Rectal smooth muscle tissue (tissue), 1 donor: Measurements from ENCODE around the gene TRPM2.

Experiments
- H3K27ac ChIP-seq: one replicate; pipeline ENCODE4 v1.7.0; 2013; ENCODE audit warnings: low read depth, low read length, inconsistent platforms
- H3K27me3 ChIP-seq: one replicate; pipeline ENCODE4 v1.7.0; 2013; ENCODE audit warnings: low read length; ENCODE audit not compliant: control insufficient read depth, insufficient read depth
- H3K36me3 ChIP-seq: one replicate; pipeline ENCODE4 v1.7.0; 2013; ENCODE audit warnings: low read length; ENCODE audit not compliant: control insufficient read depth, insufficient read depth
- H3K4me1 ChIP-seq: one replicate; pipeline ENCODE4 v1.7.0; 2013; ENCODE audit warnings: low read length; ENCODE audit not compliant: control insufficient read depth, insufficient read depth
- H3K4me3 ChIP-seq: one replicate; pipeline ENCODE4 v1.7.0; 2013; ENCODE audit warnings: low read length
- H3K9ac ChIP-seq: one replicate; pipeline ENCODE4 v1.7.0; 2013; ENCODE audit warnings: low read length

The TRPM2 gene

GRCh38 chr21:44324854-44325107 lies 28.6 kb upstream of the TRPM2 start:
- Histone ChIP-seq H3K27me3 (no peaks in the 10 kb centered on the region), H3K4me1 (no peaks in the 10 kb centered on the region), H3K4me3 (no peak overlapping the region), H3K36me3 (peaks cover 12% of the 10 kb centered on the region), H3K27ac (no peak overlapping the region), H3K9ac (no peak overlapping the region)

GRCh38 chr21:44325386-44326271 lies 27.8 kb upstream of the TRPM2 start:
- no peak overlapping the region for H3K9ac ChIP-seq
- H3K27me3 ChIP-seq = no peaks in the 10 kb centered on the region
- no peak overlapping the region for H3K4me3 ChIP-seq
- peaks cover 12% of the 10 kb centered on the region for H3K36me3 ChIP-seq
- H3K4me1 ChIP-seq = no peaks in the 10 kb centered on the region
- no peak overlapping the region for H3K27ac ChIP-seq

- no peak overlapping the region for H3K27ac ChIP-seq
- peaks cover 14% of the 10 kb centered on the region for H3K36me3 ChIP-seq
- no peaks in the 10 kb centered on the region for H3K27me3 ChIP-seq
- H3K4me1 ChIP-seq = no peaks in the 10 kb centered on the region
- H3K9ac ChIP-seq = no peak overlapping the region
- no peak overlapping the region for H3K4me3 ChIP-seq
These were observed 27.2 kb upstream of the TRPM2 start for GRCh38 chr21:44326272-44326647.

GRCh38 chr21:44326716-44327602 lies 26.5 kb upstream of the TRPM2 start:
- Histone ChIP-seq H3K27ac (no peak overlapping the region), H3K4me3 (no peak overlapping the region), H3K27me3 (no peaks in the 10 kb centered on the region), H3K36me3 (peaks cover 16% of the 10 kb centered on the region), H3K9ac (no peak overlapping the region), H3K4me1 (no peaks in the 10 kb centered on the region)

GRCh38 chr21:44327603-44327974 lies 25.8 kb upstream of the TRPM2 start:
- Histone ChIP-seq H3K9ac (no peak overlapping the region), H3K27me3 (no peaks in the 10 kb centered on the region), H3K4me3 (no peak overlapping the region), H3K4me1 (no peaks in the 10 kb centered on the region), H3K27ac (no peak overlapping the region), H3K36me3 (peaks cover 15% of the 10 kb centered on the region)

GRCh38 chr21:44328242-44328895 lies 25.1 kb upstream of the TRPM2 start:
- Histone ChIP-seq H3K9ac (no peak overlapping the region), H3K4me1 (no peaks in the 10 kb centered on the region), H3K27ac (no peak overlapping the region), H3K4me3 (no peak overlapping the region), H3K36me3 (peaks cover 16% of the 10 kb centered on the region), H3K27me3 (no peaks in the 10 kb centered on the region)

- H3K27me3 ChIP-seq = no peaks in the 10 kb centered on the region
- H3K36me3 ChIP-seq = peaks cover 16% of the 10 kb centered on the region
- H3K9ac ChIP-seq = no peak overlapping the region
- no peak overlapping the region for H3K27ac ChIP-seq
- H3K4me1 ChIP-seq = no peaks in the 10 kb centered on the region
- no peak overlapping the region for H3K4me3 ChIP-seq
These were observed 24.1 kb upstream of the TRPM2 start for GRCh38 chr21:44329086-44329889.

GRCh38 chr21:44329971-44330681 lies 23.3 kb upstream of the TRPM2 start:
- Histone ChIP-seq H3K27me3 (no peaks in the 10 kb centered on the region), H3K27ac (no peak overlapping the region), H3K36me3 (peaks cover 15% of the 10 kb centered on the region), H3K4me3 (no peak overlapping the region), H3K9ac (no peak overlapping the region), H3K4me1 (no peaks in the 10 kb centered on the region)

GRCh38 chr21:44330698-44331097 lies 22.7 kb upstream of the TRPM2 start:
- no peak overlapping the region for H3K27ac ChIP-seq
- no peak overlapping the region for H3K4me3 ChIP-seq
- H3K27me3 ChIP-seq = no peaks in the 10 kb centered on the region
- no peak overlapping the region for H3K9ac ChIP-seq
- peaks cover 15% of the 10 kb centered on the region for H3K36me3 ChIP-seq
- H3K4me1 ChIP-seq = no peaks in the 10 kb centered on the region

- H3K27me3 ChIP-seq = no peaks in the 10 kb centered on the region
These were observed 22.2 kb upstream of the TRPM2 start for GRCh38 chr21:44331209-44331608.

GRCh38 chr21:44331650-44332307 lies 21.6 kb upstream of the TRPM2 start:
- Histone ChIP-seq H3K36me3 (peaks cover 18% of the 10 kb centered on the region), H3K4me3 (no peak overlapping the region), H3K27me3 (no peaks in the 10 kb centered on the region), H3K27ac (no peak overlapping the region), H3K4me1 (no peaks in the 10 kb centered on the region), H3K9ac (no peak overlapping the region)

More at GRCh38 chr21:44331209-44331608, 22.2 kb upstream of the TRPM2 start:
- Histone ChIP-seq H3K36me3 (peaks cover 15% of the 10 kb centered on the region), H3K4me3 (no peak overlapping the region), H3K4me1 (no peaks in the 10 kb centered on the region), H3K9ac (no peak overlapping the region), H3K27ac (no peak overlapping the region)
